Natural killer cell (primary cell): ENCODE data around the gene SHANK3. TPM values are rescaled to one million over a fixed set of nuclear protein-coding genes. Genes with fewer than 3 reads are reported as not detected.

ENCODE experiments used
- ATAC-seq, 3 donors: fragments of 150-1000 bp in 2 of 3; fragments of 200-7000 bp in 1 of 3; cut with Tn5 transposase; 1 replicate in 1 of 3; 2 replicates in 2 of 3; pipeline ENCODE4 v1.10.0; 2021; ENCODE audit warnings: mild to moderate bottlenecking in 2 of 3, moderate library complexity in 2 of 3
- DNase-seq, 2 donors: peaks; one replicate each; pipeline versions ENCODE4 v3.0.0 to v3.0.0-alpha.2; 2013 to 2021; ENCODE audit warnings: mixed read lengths in 1 of 2
- H3K27ac ChIP-seq: one replicate; pipeline ENCODE4 v1.5.1; 2013; ENCODE audit warnings: mild to moderate bottlenecking, low read length
- H3K27me3 ChIP-seq: one replicate; pipeline ENCODE4 v1.6.1; 2013; ENCODE audit warnings: low read length; ENCODE audit not compliant: control insufficient read depth, insufficient read depth
- H3K36me3 ChIP-seq: one replicate; pipeline ENCODE4 v1.6.1; 2013; ENCODE audit warnings: low read length; ENCODE audit not compliant: control insufficient read depth, insufficient read depth
- H3K4me1 ChIP-seq: one replicate; pipeline ENCODE4 v1.6.1; 2013; ENCODE audit warnings: low read length; ENCODE audit not compliant: control insufficient read depth, insufficient read depth
- H3K4me3 ChIP-seq: one replicate; pipeline ENCODE4 v1.5.1; 2013; ENCODE audit warnings: low read length
- H3K9me3 ChIP-seq: one replicate; pipeline ENCODE4 v1.6.1; 2013; ENCODE audit warnings: low read length; ENCODE audit not compliant: control insufficient read depth, insufficient read depth
- H3K27ac Mint-ChIP-seq, 2 donors: one replicate each; pipeline ENCODE4 v1.8.0; 2022; ENCODE audit warnings: mild to moderate bottlenecking in 2 of 2, mixed read lengths in 2 of 2, moderate library complexity in 1 of 2
- H3K27me3 Mint-ChIP-seq, 2 donors: one replicate each; pipeline ENCODE4 v1.8.0; 2022; ENCODE audit warnings: low read depth in 2 of 2, mixed read lengths in 2 of 2
- H3K36me3 Mint-ChIP-seq: one replicate; pipeline ENCODE4 v1.8.0; 2022; ENCODE audit warnings: mixed read lengths
- H3K4me1 Mint-ChIP-seq, 2 donors: one replicate each; pipeline ENCODE4 v1.8.0; 2022; ENCODE audit warnings: mixed read lengths in 2 of 2
- H3K4me3 Mint-ChIP-seq: one replicate; pipeline ENCODE4 v1.8.0; 2022; ENCODE audit warnings: mild to moderate bottlenecking, moderate library complexity, mixed read lengths
- H3K9me3 Mint-ChIP-seq, 2 donors: one replicate each; pipeline ENCODE4 v1.8.0; 2022; ENCODE audit warnings: mixed read lengths in 2 of 2
- CTCF ChIP-seq: fragments of 200-600 bp; IDR thresholded peaks from one replicate; pipeline ENCODE4 v1.8.0; 2022; ENCODE audit warnings: antibody characterized with exemption
- WGBS: methylation state at CpG from one replicate; pipeline ENCODE4 v1.1.7; 2013; ENCODE audit warnings: missing lambda C conversion rate; ENCODE audit not compliant: insufficient coverage; 5-methylcytosine and 5-hydroxymethylcytosine counted together
- intact Hi-C: fragments of 100-400 bp; cut with micrococcal nuclease; formaldehyde crosslinking; loops from one replicate; pipeline ENCODE4 v1.14.2; 2022
- total RNA-seq, 4 donors: library from RNA; stranded (reverse); fragments of 120-200 nt in 1 of 4; gene quantifications; one replicate each; pipeline versions ENCODE4 v1.2.3 to v1.2.4, GENCODE V29; 2013 to 2022

SHANK3 gene
- total RNA-seq, 3 donors from 2014 or later (not counting 1 experiment from before 2014, with no cell fraction given), result 0.07 TPM; not detected in 2

- Mint-ChIP-seq H3K4me3 (no peak overlapping the region), H3K27ac (no peak overlapping the region), H3K27me3 (no peaks in the 10 kb centered on the region), H3K9me3 (no peaks in the 10 kb centered on the region), H3K36me3 (no peaks in the 10 kb centered on the region), H3K4me1 (peaks cover 0 to 12% of the 10 kb centered on the region in 2 donors)
- Histone ChIP-seq H3K36me3 (no peaks in the 10 kb centered on the region), H3K4me3 (no peak overlapping the region), H3K4me1 (no peaks in the 10 kb centered on the region), H3K27me3 (no peaks in the 10 kb centered on the region), H3K9me3 (no peaks in the 10 kb centered on the region), H3K27ac (no peak overlapping the region)
- TF ChIP-seq CTCF, result no peak
- intact Hi-C loops, result no loop called here
- 91% methylated on average over 15 of the region's 15 CpGs for WGBS
- ATAC-seq (no peak), DNase-seq (no peak)
Observed at GRCh38 chr22:50699001-50699755, 26.6 kb downstream of the SHANK3 start.

- DNase-seq, result no peak
- Histone ChIP-seq H3K9me3 (no peaks in the 10 kb centered on the region), H3K4me3 (no peak overlapping the region), H3K27ac (no peak overlapping the region), H3K27me3 (no peaks in the 10 kb centered on the region), H3K4me1 (no peaks in the 10 kb centered on the region), H3K36me3 (no peaks in the 10 kb centered on the region)
- H3K4me1 Mint-ChIP-seq, result peaks cover 0 to 12% of the 10 kb centered on the region in 2 donors
- H3K36me3 Mint-ChIP-seq, result no peaks in the 10 kb centered on the region
- H3K27ac Mint-ChIP-seq, result no peak overlapping the region
- intact Hi-C loops, result no loop called here
- 86% methylated on average over 13 of the region's 15 CpGs for whole genome bisulfite sequencing
- no peaks in the 10 kb centered on the region for H3K27me3 Mint-ChIP-seq
- H3K4me3 Mint-ChIP-seq, result no peak overlapping the region
- no peak for TF ChIP-seq CTCF
- no peaks in the 10 kb centered on the region for H3K9me3 Mint-ChIP-seq
- no peak for ATAC-seq
Observed at GRCh38 chr22:50699756-50700386, 27.2 kb downstream of the SHANK3 start.

GRCh38 chr22:50700387-50701075 lies 27.9 kb downstream of the SHANK3 start:
- H3K4me3 ChIP-seq, result no peak overlapping the region
- Mint-ChIP-seq H3K27me3 (no peaks in the 10 kb centered on the region), H3K4me3 (no peak overlapping the region), H3K9me3 (no peaks in the 10 kb centered on the region), H3K4me1 (peaks cover 0 to 12% of the 10 kb centered on the region in 2 donors), H3K36me3 (no peaks in the 10 kb centered on the region), H3K27ac (no peak overlapping the region)
- no peaks in the 10 kb centered on the region for H3K36me3 ChIP-seq
- H3K27ac ChIP-seq, result no peak overlapping the region
- no peak for DNase-seq
- no peaks in the 10 kb centered on the region for H3K27me3 ChIP-seq
- intact Hi-C loops, result no loop called here
- no peak for TF ChIP-seq CTCF
- WGBS, result 85% methylated on average over 19 of the region's 19 CpGs
- no peak for ATAC-seq
- no peaks in the 10 kb centered on the region for H3K9me3 ChIP-seq
- H3K4me1 ChIP-seq, result no peaks in the 10 kb centered on the region
